Measurements from ENCODE around the gene ZNF90.
"Not testable (repeated sequence)": the region's sequence is repeated elsewhere in the genome, so short reads cannot be mapped to it uniquely, and the experiment has no call there.

ZNF90 gene

DNA sequence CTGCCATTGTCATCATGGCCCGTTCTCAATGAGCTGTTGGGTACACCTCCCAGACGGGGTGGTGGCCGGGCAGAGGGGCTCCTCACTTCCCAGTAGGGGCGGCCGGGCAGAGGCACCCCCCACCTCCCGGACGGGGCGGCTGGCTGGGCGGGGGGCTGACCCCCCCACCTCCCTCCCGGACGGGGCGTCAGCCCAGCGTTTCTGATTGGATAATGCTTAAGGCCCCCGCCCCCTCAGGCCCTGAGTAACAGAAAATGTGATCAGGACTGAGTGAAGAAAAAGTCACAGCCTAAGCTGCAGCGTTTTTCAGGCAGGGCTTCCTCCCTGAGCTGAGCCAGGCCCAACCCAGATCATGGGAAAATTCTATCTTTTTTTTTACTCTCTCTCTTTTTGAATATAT, 74.7 kb downstream of the ZNF90 start:
- DNase-seq (ENCODE audit: low spot score) = peak; percentile 66
- H3K4ac ChIP-seq (ENCODE audit: low read length); H3K27me3 ChIP-seq (ENCODE audit: control insufficient read depth in 3 of 3, insufficient read depth in 3 of 3, low read depth in 1 of 3, low read length in 3 of 3); H3K4me3 ChIP-seq (ENCODE audit: low read length in 2 of 2); H4K91ac ChIP-seq (ENCODE audit: low read depth, low read length, poor library complexity); H2BK5ac ChIP-seq (ENCODE audit: low read length); H3K9ac ChIP-seq (ENCODE audit: low read depth, low read length, poor library complexity); H2BK15ac ChIP-seq (ENCODE audit: low read length); H3K36me3 ChIP-seq (replicated peaks in 1 of 2; ENCODE audit: control insufficient read depth in 2 of 2, insufficient read depth in 2 of 2, low read length in 2 of 2); H3K14ac ChIP-seq (ENCODE audit: low read length); H3K23ac ChIP-seq (ENCODE audit: low read depth, low read length, poor library complexity); H2BK120ac ChIP-seq (ENCODE audit: low read depth, low read length); H3K4me2 ChIP-seq (ENCODE audit: insufficient read depth, low read length, poor library complexity, severe bottlenecking); H2AK5ac ChIP-seq (ENCODE audit: low read depth, low read length); H3K18ac ChIP-seq (ENCODE audit: low read length); H2BK12ac ChIP-seq (ENCODE audit: low read length); H3K9me3 ChIP-seq (replicated peaks in 1 of 2; ENCODE audit: control insufficient read depth in 2 of 2, insufficient read depth in 1 of 2, low read depth in 1 of 2, low read length in 2 of 2); H3K79me1 ChIP-seq (ENCODE audit: low read depth, low read length); H4K8ac ChIP-seq (ENCODE audit: low read depth, low read length); H3K4me1 ChIP-seq (ENCODE audit: control insufficient read depth in 2 of 2, insufficient read depth in 1 of 2, low read depth in 1 of 2, low read length in 2 of 2): not testable (repeated sequence)
- peak overlapping the region; percentile 29 for H2AFZ ChIP-seq (ENCODE audit: low read length)
- H3K27ac ChIP-seq (replicated peaks; ENCODE audit: low read length) = peak overlapping the region; percentile 74
- no CpG with 5 or more reads among the region's 15 CpGs for WGBS, 2 donors (ENCODE audit: extremely low coverage in 2 of 2, insufficient read length in 2 of 2, insufficient replicate concordance in 1 of 2)

DNA sequence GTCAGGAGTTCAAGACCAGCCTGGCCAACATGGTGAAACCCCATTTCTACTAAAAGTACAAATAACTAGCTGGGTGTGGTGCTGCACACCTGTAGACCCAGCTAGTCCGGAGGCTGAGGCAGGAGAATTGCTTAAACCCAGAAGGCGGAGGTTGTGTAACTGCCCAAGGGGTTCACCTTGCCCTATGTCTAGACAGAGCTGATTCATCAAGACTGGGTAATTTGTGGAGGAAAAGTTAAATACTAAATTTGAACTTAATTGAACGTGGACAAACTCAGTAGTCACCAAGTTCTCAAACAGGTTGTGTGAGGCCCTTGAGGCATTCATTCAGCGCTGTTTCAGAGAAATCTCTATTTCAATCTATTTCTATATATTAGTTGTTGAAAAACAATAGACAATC, 75.5 kb downstream of the ZNF90 start:
- Histone ChIP-seq H2AFZ (ENCODE audit: low read length) (no peak overlapping the region), H2BK12ac (ENCODE audit: low read length) (no peak overlapping the region), H4K91ac (ENCODE audit: low read depth, low read length, poor library complexity) (no peak overlapping the region), H3K36me3 (replicated peaks in 1 of 2; ENCODE audit: control insufficient read depth in 2 of 2, insufficient read depth in 2 of 2, low read length in 2 of 2) (no peaks in the 10 kb centered on the region), H2BK15ac (ENCODE audit: low read length) (no peak overlapping the region), H3K9ac (ENCODE audit: low read depth, low read length, poor library complexity) (no peak overlapping the region), H2BK120ac (ENCODE audit: low read depth, low read length) (no peak overlapping the region), H2BK5ac (ENCODE audit: low read length) (no peak overlapping the region), H3K9me3 (replicated peaks in 1 of 2; ENCODE audit: control insufficient read depth in 2 of 2, insufficient read depth in 1 of 2, low read depth in 1 of 2, low read length in 2 of 2) (peaks cover 0 to 3% of the 10 kb centered on the region in 2 donors), H3K4me2 (ENCODE audit: insufficient read depth, low read length, poor library complexity, severe bottlenecking) (no peak overlapping the region), H3K4ac (ENCODE audit: low read length) (no peak overlapping the region), H3K23ac (ENCODE audit: low read depth, low read length, poor library complexity) (no peak overlapping the region), H4K8ac (ENCODE audit: low read depth, low read length) (no peak overlapping the region), H3K27ac (replicated peaks; ENCODE audit: low read length) (no peak overlapping the region), H3K4me1 (ENCODE audit: control insufficient read depth in 2 of 2, insufficient read depth in 1 of 2, low read depth in 1 of 2, low read length in 2 of 2) (peaks cover 3 to 6% of the 10 kb centered on the region in 2 donors), H2AK5ac (ENCODE audit: low read depth, low read length) (no peak overlapping the region), H3K18ac (ENCODE audit: low read length) (no peak overlapping the region), H3K4me3 (ENCODE audit: low read length in 2 of 2) (no peak overlapping the region), H3K27me3 (ENCODE audit: control insufficient read depth in 3 of 3, insufficient read depth in 3 of 3, low read depth in 1 of 3, low read length in 3 of 3) (no peaks in the 10 kb centered on the region), H3K79me1 (ENCODE audit: low read depth, low read length) (no peaks in the 10 kb centered on the region), H3K14ac (ENCODE audit: low read length) (no peak overlapping the region)
- no peak for DNase-seq (ENCODE audit: low spot score)
- no CpG with 5 or more reads among the region's 4 CpGs for WGBS, 2 donors (ENCODE audit: extremely low coverage in 2 of 2, insufficient read length in 2 of 2, insufficient replicate concordance in 1 of 2)

DNA sequence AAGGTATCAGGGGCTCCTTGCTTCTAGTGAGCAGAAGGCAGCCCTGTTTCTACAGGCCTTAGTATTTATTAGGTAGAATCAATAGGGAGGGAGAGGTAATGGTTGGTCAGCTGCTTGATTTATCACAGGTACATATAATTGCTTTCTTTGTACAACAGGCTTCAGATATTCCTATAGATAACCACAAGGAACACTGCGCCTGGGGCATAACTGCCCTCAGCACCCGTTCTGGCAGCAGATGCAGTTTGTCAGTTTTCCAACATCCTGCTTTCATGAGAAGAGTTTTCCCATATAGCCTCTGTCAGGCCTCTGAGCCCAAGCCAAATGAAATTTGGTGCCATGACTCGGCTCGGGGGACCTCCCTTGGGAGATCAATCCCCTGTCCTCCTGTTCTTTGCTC, 76.8 kb downstream of the ZNF90 start:
- no peaks in the 10 kb centered on the region for H3K27me3 ChIP-seq (ENCODE audit: control insufficient read depth in 3 of 3, insufficient read depth in 3 of 3, low read depth in 1 of 3, low read length in 3 of 3)
- no peak overlapping the region for H3K18ac ChIP-seq (ENCODE audit: low read length)
- no peak overlapping the region for H2AK5ac ChIP-seq (ENCODE audit: low read depth, low read length)
- H3K79me1 ChIP-seq (ENCODE audit: low read depth, low read length) = no peaks in the 10 kb centered on the region
- no peak overlapping the region for H2BK15ac ChIP-seq (ENCODE audit: low read length)
- DNase-seq (ENCODE audit: low spot score) = no peak
- no peak overlapping the region for H3K14ac ChIP-seq (ENCODE audit: low read length)
- no peak overlapping the region for H2BK120ac ChIP-seq (ENCODE audit: low read depth, low read length)
- H3K4me2 ChIP-seq (ENCODE audit: insufficient read depth, low read length, poor library complexity, severe bottlenecking) = no peak overlapping the region
- no peak overlapping the region for H2BK12ac ChIP-seq (ENCODE audit: low read length)
- H2AFZ ChIP-seq (ENCODE audit: low read length) = no peak overlapping the region
- no peak overlapping the region for H3K27ac ChIP-seq (replicated peaks; ENCODE audit: low read length)
- peaks cover 3 to 6% of the 10 kb centered on the region in 2 donors for H3K4me1 ChIP-seq (ENCODE audit: control insufficient read depth in 2 of 2, insufficient read depth in 1 of 2, low read depth in 1 of 2, low read length in 2 of 2)
- peaks cover 0 to 3% of the 10 kb centered on the region in 2 donors for H3K9me3 ChIP-seq (replicated peaks in 1 of 2; ENCODE audit: control insufficient read depth in 2 of 2, insufficient read depth in 1 of 2, low read depth in 1 of 2, low read length in 2 of 2)
- H3K4me3 ChIP-seq (ENCODE audit: low read length in 2 of 2) = no peak overlapping the region
- no peak overlapping the region for H3K4ac ChIP-seq (ENCODE audit: low read length)
- H4K8ac ChIP-seq (ENCODE audit: low read depth, low read length) = no peak overlapping the region
- no peaks in the 10 kb centered on the region for H3K36me3 ChIP-seq (replicated peaks in 1 of 2; ENCODE audit: control insufficient read depth in 2 of 2, insufficient read depth in 2 of 2, low read length in 2 of 2)
- H3K23ac ChIP-seq (ENCODE audit: low read depth, low read length, poor library complexity) = no peak overlapping the region
- no peak overlapping the region for H3K9ac ChIP-seq (ENCODE audit: low read depth, low read length, poor library complexity)
- no peak overlapping the region for H2BK5ac ChIP-seq (ENCODE audit: low read length)
- WGBS, 2 donors (ENCODE audit: extremely low coverage in 2 of 2, insufficient read length in 2 of 2, insufficient replicate concordance in 1 of 2) = no CpG with 5 or more reads among the region's 4 CpGs
- H4K91ac ChIP-seq (ENCODE audit: low read depth, low read length, poor library complexity) = no peak overlapping the region

DNA sequence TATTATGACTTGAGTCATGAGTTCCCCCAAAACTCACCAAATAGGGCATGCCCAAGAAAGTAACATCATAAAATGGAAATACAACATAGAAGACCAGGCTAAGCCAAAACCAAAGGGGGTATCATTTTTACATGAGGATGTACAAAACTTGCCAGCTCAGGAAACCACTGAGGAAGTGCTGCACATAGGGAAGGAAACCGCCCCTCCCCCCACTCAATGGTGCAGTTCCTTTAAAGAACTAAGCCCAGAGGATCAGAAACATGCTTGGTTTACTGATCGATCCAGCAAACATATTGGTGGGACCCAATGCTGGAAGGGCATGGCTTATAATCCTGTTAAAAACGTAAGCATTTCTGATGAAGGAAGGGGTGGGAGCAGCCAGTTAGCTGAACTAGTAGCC, 85.0 kb downstream of the ZNF90 start:
- Histone ChIP-seq H3K4me1 (ENCODE audit: control insufficient read depth in 2 of 2, insufficient read depth in 1 of 2, low read depth in 1 of 2, low read length in 2 of 2) (no peaks in the 10 kb centered on the region), H3K4ac (ENCODE audit: low read length) (no peak overlapping the region), H2AFZ (ENCODE audit: low read length) (no peak overlapping the region), H3K4me2 (ENCODE audit: insufficient read depth, low read length, poor library complexity, severe bottlenecking) (no peak overlapping the region), H3K27ac (replicated peaks; ENCODE audit: low read length) (no peak overlapping the region), H2AK5ac (ENCODE audit: low read depth, low read length) (no peak overlapping the region), H4K8ac (ENCODE audit: low read depth, low read length) (no peak overlapping the region), H4K91ac (ENCODE audit: low read depth, low read length, poor library complexity) (no peak overlapping the region), H2BK12ac (ENCODE audit: low read length) (no peak overlapping the region), H3K9me3 (replicated peaks in 1 of 2; ENCODE audit: control insufficient read depth in 2 of 2, insufficient read depth in 1 of 2, low read depth in 1 of 2, low read length in 2 of 2) (peaks cover 0 to 3% of the 10 kb centered on the region in 2 donors), H2BK120ac (ENCODE audit: low read depth, low read length) (no peak overlapping the region), H2BK5ac (ENCODE audit: low read length) (no peak overlapping the region), H3K9ac (ENCODE audit: low read depth, low read length, poor library complexity) (no peak overlapping the region), H3K23ac (ENCODE audit: low read depth, low read length, poor library complexity) (no peak overlapping the region), H3K79me1 (ENCODE audit: low read depth, low read length) (no peaks in the 10 kb centered on the region), H2BK15ac (ENCODE audit: low read length) (no peak overlapping the region), H3K36me3 (replicated peaks in 1 of 2; ENCODE audit: control insufficient read depth in 2 of 2, insufficient read depth in 2 of 2, low read length in 2 of 2) (no peaks in the 10 kb centered on the region), H3K4me3 (ENCODE audit: low read length in 2 of 2) (no peak overlapping the region), H3K14ac (ENCODE audit: low read length) (no peak overlapping the region), H3K18ac (ENCODE audit: low read length) (no peak overlapping the region), H3K27me3 (ENCODE audit: control insufficient read depth in 3 of 3, insufficient read depth in 3 of 3, low read depth in 1 of 3, low read length in 3 of 3) (no peaks in the 10 kb centered on the region)
- DNase-seq (ENCODE audit: low spot score) = no peak
- no CpG with 5 or more reads among the region's 3 CpGs for WGBS, 2 donors (ENCODE audit: extremely low coverage in 2 of 2, insufficient read length in 2 of 2, insufficient replicate concordance in 1 of 2)
